Fibroblast of skin of right quadriceps (primary cell): Measurements from ENCODE around the gene CFAP99.
"Not testable (repeated sequence)": the region's sequence is repeated elsewhere in the genome, so short reads cannot be mapped to it uniquely, and the experiment has no call there.

Source experiments
- DNase-seq: peaks from one replicate; pipeline ENCODE4 v3.0.0-alpha.2; 2013

CFAP99 gene

GRCh38 chr4:2418650-2419571, at the start of gene CFAP99:
TSS of gene CFAP99 (plus strand) at chr4:2418955.
- DNase-seq: peak; percentile 87

GRCh38 chr4:2370597-2371320, 48.0 kb upstream of the CFAP99 start:
- DNase-seq: no peak

- no peak for DNase-seq
Observed at GRCh38 chr4:2371765-2372487, 46.8 kb upstream of the CFAP99 start.

GRCh38 chr4:2372488-2373030, 46.2 kb upstream of the CFAP99 start:
- no peak for DNase-seq

- DNase-seq: no peak
Observed at GRCh38 chr4:2373532-2373931, 45.2 kb upstream of the CFAP99 start.

GRCh38 chr4:2375427-2375826, 43.3 kb upstream of the CFAP99 start:
- no peak for DNase-seq

- DNase-seq: no peak
Observed at GRCh38 chr4:2377241-2377640, 41.5 kb upstream of the CFAP99 start.

GRCh38 chr4:2378401-2378800, 40.4 kb upstream of the CFAP99 start:
- no peak for DNase-seq

GRCh38 chr4:2378898-2379297, 39.9 kb upstream of the CFAP99 start:
- no peak for DNase-seq

GRCh38 chr4:2380589-2380988, 38.2 kb upstream of the CFAP99 start:
- not testable (repeated sequence) for DNase-seq

- DNase-seq: not testable (repeated sequence)
Observed at GRCh38 chr4:2382769-2383202, 36.0 kb upstream of the CFAP99 start.

GRCh38 chr4:2383220-2383631, 35.5 kb upstream of the CFAP99 start:
- not testable (repeated sequence) for DNase-seq

- DNase-seq: no peak
Observed at GRCh38 chr4:2383760-2384159, 35.0 kb upstream of the CFAP99 start.

- DNase-seq: no peak
Observed at GRCh38 chr4:2384245-2384644, 34.5 kb upstream of the CFAP99 start.

GRCh38 chr4:2385516-2385915, 33.2 kb upstream of the CFAP99 start:
- no peak for DNase-seq

GRCh38 chr4:2386717-2387116, 32.0 kb upstream of the CFAP99 start:
- no peak for DNase-seq

- no peak for DNase-seq
Observed at GRCh38 chr4:2387218-2387617, 31.5 kb upstream of the CFAP99 start.

GRCh38 chr4:2387829-2388228, 30.9 kb upstream of the CFAP99 start:
- no peak for DNase-seq

GRCh38 chr4:2388429-2389182, 30.1 kb upstream of the CFAP99 start:
- DNase-seq: peak; percentile 9

- no peak for DNase-seq
Observed at GRCh38 chr4:2389691-2390090, 29.1 kb upstream of the CFAP99 start.

- DNase-seq: peak; percentile 4
Observed at GRCh38 chr4:2390146-2390545, 28.6 kb upstream of the CFAP99 start.

- DNase-seq: no peak
Observed at GRCh38 chr4:2390784-2391421, 27.9 kb upstream of the CFAP99 start.
